ENCODE measurements around the gene SH3RF1. TPM values are rescaled to one million over a fixed set of nuclear protein-coding genes. Genes with fewer than 3 reads are reported as not detected.

The SH3RF1 gene
- total and polyA plus RNA-seq, 2 of the 8 experiments (the other 6 are each of a cell fraction or from before 2014, with no cell fraction given) = 6.9 to 15.1 TPM

- no peak overlapping the region for H3K27ac ChIP-seq (ENCODE audit: low read depth, low read length)
- H3K9ac ChIP-seq (replicated peaks in 1 of 4; ENCODE audit: extremely low read depth in 1 of 4, low read depth in 3 of 4, low read length in 3 of 4) = peak overlapping the region in 1 of 4 experiments; percentile 8; a peak in 1 of 7 replicates
- no peaks in the 10 kb centered on the region for H3K79me1 ChIP-seq (ENCODE audit: low read depth, low read length)
- H3K9me3 ChIP-seq (ENCODE audit: insufficient read depth in 2 of 2, low read depth in 1 of 2, low read length in 1 of 2) = no peaks in the 10 kb centered on the region
- no peak overlapping the region for H2AK5ac ChIP-seq (ENCODE audit: low read depth, low read length)
- ChIA-PET POLR2A (ENCODE audit: partially characterized antibody) (interaction anchor here (0.7 kb wide), 1 partner anchor 10 kb away, joined by 3 read pairs; no protein-coding TSS in a partner anchor), CTCF (ENCODE audit: partially characterized antibody) (interaction anchor here (0.9 kb wide), 1 partner anchor 20 kb away, joined by 5 read pairs; no protein-coding TSS in a partner anchor)
- H3K23ac ChIP-seq (ENCODE audit: insufficient read length) = no peak overlapping the region
- H2BK120ac ChIP-seq (replicated peaks; ENCODE audit: low read depth, low read length) = no peak overlapping the region
- no peaks in the 10 kb centered on the region for H3K23me2 ChIP-seq (ENCODE audit: low read depth, low read length)
- H3K4me2 ChIP-seq (ENCODE audit: insufficient read depth in 1 of 2, low read depth in 2 of 2, low read length in 2 of 2) = no peak overlapping the region
- H3K4me1 ChIP-seq (replicated peaks in 1 of 4; ENCODE audit: control insufficient read depth in 3 of 4, insufficient read depth in 4 of 4, low read length in 3 of 4) = no peaks in the 10 kb centered on the region
- H3K4me3 ChIP-seq (ENCODE audit: extremely low read depth in 1 of 4, insufficient read depth in 2 of 4, low read depth in 3 of 4, low read length in 4 of 4) = no peak overlapping the region
- H3K36me3 ChIP-seq (ENCODE audit: control insufficient read depth in 2 of 4, insufficient read depth in 4 of 4, low read length in 3 of 4) = peaks cover 0 to 11% (median 4%) of the 10 kb centered on the region in 4 experiments; a peak in 3 of 8 replicates
- 90% methylated on average over 3 of the region's 3 CpGs; no CpG with 5 or more reads in 1 of the 2 experiments for WGBS, 2 experiments (ENCODE audit: extremely low coverage in 1 of 2, insufficient coverage in 1 of 2, insufficient read length in 1 of 2, insufficient replicate concordance in 2 of 2, low coverage in 1 of 2, low lambda C conversion rate in 2 of 2, missing lambda C conversion rate in 1 of 2)
- no peak overlapping the region for H2AFZ ChIP-seq (ENCODE audit: low read length)
- FAIRE-seq (no peak), DNase-seq (ENCODE audit: low read depth in 1 of 2, low spot score in 2 of 2) (no peak)
- H4K20me1 ChIP-seq (replicated peaks in 1 of 2; ENCODE audit: control insufficient read depth in 1 of 2, insufficient read depth in 2 of 2, low read length in 2 of 2) = no peaks in the 10 kb centered on the region
- H3K14ac ChIP-seq (ENCODE audit: insufficient read length) = no peak overlapping the region
- no peak overlapping the region for H2BK20ac ChIP-seq (ENCODE audit: low read length)
- H2BK12ac ChIP-seq (ENCODE audit: low read depth, low read length) = no peak overlapping the region
- no peak overlapping the region for H4K5ac ChIP-seq (ENCODE audit: insufficient read length, low read depth, low read length)
- H3K56ac ChIP-seq (replicated peaks; ENCODE audit: insufficient read length, low read depth, low read length) = no peak overlapping the region
- no peak overlapping the region for H4K91ac ChIP-seq (replicated peaks; ENCODE audit: insufficient read length, low read length)
- no peak overlapping the region for H4K8ac ChIP-seq (ENCODE audit: extremely low read depth, insufficient read depth, low read length)
- no peak overlapping the region for H3K4ac ChIP-seq (replicated peaks; ENCODE audit: insufficient read length, low read depth, low read length)
- H3K27me3 ChIP-seq (replicated peaks in 1 of 4; ENCODE audit: control insufficient read depth in 3 of 4, extremely low read depth in 1 of 4, insufficient read depth in 3 of 4, low read length in 3 of 4) = no peaks in the 10 kb centered on the region
- no peak overlapping the region for H3K18ac ChIP-seq (ENCODE audit: extremely low read depth, low read length)
- no peaks in the 10 kb centered on the region for H3K79me2 ChIP-seq (ENCODE audit: control insufficient read depth in 1 of 2, insufficient read depth in 2 of 2, low read length in 2 of 2)
- no peak overlapping the region for H2BK5ac ChIP-seq (ENCODE audit: low read depth, low read length)
- H2BK15ac ChIP-seq (ENCODE audit: low read length) = no peak overlapping the region
- TF ChIP-seq CHD1 (IDR thresholded peaks at IDR 0.05; ENCODE audit: low read depth, low read length) (no peak), CTBP2 (IDR thresholded peaks at IDR 0.05; ENCODE audit: borderline replicate concordance, insufficient read depth, insufficient read length, low read length) (no peak), MAX (IDR thresholded peaks at IDR 0.05) (no peak), USF2 (IDR thresholded peaks at IDR 0.05; ENCODE audit: low read length) (no peak), TCF12 (IDR thresholded peaks at IDR 0.05; ENCODE audit: low read depth, low read length) (no peak), CHD2 (IDR thresholded peaks at IDR 0.05; ENCODE audit: low read length) (no peak), HDAC2 (IDR thresholded peaks at IDR 0.05; ENCODE audit: borderline replicate concordance in 1 of 2, low read depth in 2 of 2, low read length in 2 of 2) (no peak), TBP (IDR thresholded peaks at IDR 0.05; ENCODE audit: low read depth, low read length) (no peak), JUN (IDR thresholded peaks at IDR 0.05; ENCODE audit: low read depth, low read length) (no peak), NANOG (IDR thresholded peaks at IDR 0.05; ENCODE audit: insufficient read depth, low read depth, low read length, poor library complexity, severe bottlenecking) (no peak), KDM1A (IDR thresholded peaks at IDR 0.05; ENCODE audit: borderline replicate concordance, low read length) (no peak)
Observed at GRCh38 chr4:169092889-169093522, 177.8 kb downstream of the SH3RF1 start.
